ENCODE measurements around the gene TCP10L. TPM values are rescaled to one million over a fixed set of nuclear protein-coding genes. Genes with fewer than 3 reads are reported as not detected.

TCP10L gene
- total and polyA plus RNA-seq, 2 of the 4 experiments (the other 2 are of a cell fraction): 0.09 TPM; not detected in 1

DNA sequence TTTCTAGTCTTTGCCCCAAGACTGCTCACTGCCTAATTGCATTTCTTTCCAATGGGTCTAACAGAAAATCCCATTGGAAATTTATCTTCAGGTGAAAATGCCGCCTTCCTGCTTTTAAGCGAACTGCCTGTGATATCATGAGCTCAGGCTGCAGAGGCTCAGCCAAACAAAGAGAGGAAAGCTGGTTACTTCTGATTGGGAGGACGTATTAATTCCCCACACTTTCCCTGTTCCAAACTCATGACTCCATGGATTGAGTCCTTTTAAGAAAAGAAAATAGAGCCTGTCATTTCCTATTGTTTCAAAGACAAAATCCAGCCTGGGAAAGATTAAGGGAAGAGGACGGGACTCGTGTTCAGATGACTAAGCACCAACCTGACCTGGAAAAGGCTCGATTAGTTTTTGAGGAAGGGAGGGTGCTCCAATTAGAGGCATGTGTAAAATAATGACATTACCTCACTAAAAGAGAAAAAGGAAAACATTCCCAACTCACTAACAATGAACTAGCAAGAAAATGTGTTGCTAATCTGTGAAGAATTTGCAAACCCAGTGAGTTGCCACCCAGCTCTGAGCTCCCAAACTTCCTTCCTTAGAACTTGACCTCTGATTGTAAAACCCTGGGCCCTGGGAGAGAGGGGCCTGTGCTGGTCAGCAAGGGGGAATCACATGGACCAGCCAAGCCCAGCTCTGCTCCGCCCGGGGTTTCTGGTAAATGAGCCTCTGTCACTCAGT, 61.2 kb downstream of the TCP10L start:
- Histone ChIP-seq H4K20me1 (ENCODE audit: insufficient read depth, low read length) (no peaks in the 10 kb centered on the region), H2AFZ (replicated peaks; ENCODE audit: low read length, poor library complexity) (peak overlapping the region; percentile 45), H4K5ac (ENCODE audit: low read depth, low read length) (no peak overlapping the region; the same call in 1 of the 2 replicates), H3K4ac (ENCODE audit: low read depth, low read length) (0 out of 2 replicates have a peak overlapping the region, but pooled peaks have one; percentile 6), H3K18ac (ENCODE audit: low read depth, low read length) (0 out of 2 replicates have a peak overlapping the region, but pooled peaks have one; percentile 42), H4K8ac (ENCODE audit: low read depth in 2 of 2, low read length in 2 of 2) (0 out of 4 replicates have a peak overlapping the region, but pooled peaks of 1 of the 2 experiments have one; percentile 62), H3K9ac (ENCODE audit: low read depth, low read length) (no peak overlapping the region), H2BK20ac (ENCODE audit: low read depth, low read length) (peak overlapping the region; percentile 6; the same call in 1 of the 2 replicates), H3K4me1 (ENCODE audit: control insufficient read depth, insufficient read depth, low read length) (peaks cover 17% of the 10 kb centered on the region), H3K9me3 (ENCODE audit: control insufficient read depth, insufficient read depth, low read length) (peaks cover under 1% of the 10 kb centered on the region; the same call in 1 of the 2 replicates), H2BK5ac (ENCODE audit: low read depth, low read length, poor library complexity, severe bottlenecking) (peak overlapping the region; percentile 9), H2BK120ac (ENCODE audit: low read depth, low read length) (no peak overlapping the region), H3K36me3 (ENCODE audit: control insufficient read depth, insufficient read depth, low read length) (no peaks in the 10 kb centered on the region), H3K9me1 (ENCODE audit: insufficient read depth, low read length) (peaks cover 22% of the 10 kb centered on the region; the same call in 1 of the 2 replicates), H3K79me1 (ENCODE audit: low read depth in 1 of 2, low read length in 2 of 2) (no peaks in the 10 kb centered on the region), H2BK15ac (ENCODE audit: low read depth, low read length) (peak overlapping the region; percentile 49; the same call in 1 of the 3 replicates), H2AK5ac (ENCODE audit: low read depth, low read length) (peak overlapping the region; percentile 33), H3K56ac (ENCODE audit: extremely low read depth, insufficient read depth, low read length) (peak overlapping the region; percentile 24; the same call in 1 of the 2 replicates), H3K4me3 (ENCODE audit: insufficient read depth, low read depth, low read length) (no peak overlapping the region), H4K91ac (ENCODE audit: insufficient read depth, low read depth, low read length) (no peak overlapping the region), H2AK9ac (replicated peaks; ENCODE audit: low read depth, low read length, poor library complexity) (no peak overlapping the region), H3K4me2 (ENCODE audit: low read depth, low read length) (0 out of 2 replicates have a peak overlapping the region, but pooled peaks have one; percentile 2), H3K14ac (replicated peaks; ENCODE audit: low read depth, low read length) (no peak overlapping the region), H3K27ac (ENCODE audit: insufficient read depth, low read length) (peak overlapping the region; percentile 39; the same call in 1 of the 2 replicates), H3K27me3 (ENCODE audit: control insufficient read depth, insufficient read depth, low read length) (no peaks in the 10 kb centered on the region), H3K23ac (ENCODE audit: low read depth, low read length) (no peak overlapping the region)
- intact Hi-C loops (cut with micrococcal nuclease): loop anchor here (5.0 kb wide), 2 partner anchors 38 to 112 kb away; partner anchors contain the start of gene EVA1C
- in situ Hi-C loops (cut with MboI; ENCODE audit: low sequenced_read_pairs): no loop called here
- ATAC-seq (ENCODE audit: low read depth): no peak; the same call in 1 of the 2 replicates
- POLR2A ChIA-PET (ENCODE audit: unreplicated experiment): no interaction called here
- no CpG with 5 or more reads among the region's 8 CpGs for WGBS, 2 experiments (ENCODE audit: extremely low coverage in 2 of 2, insufficient read length in 1 of 2)
- dilution Hi-C loops (cut with HindIII; ENCODE audit: low sequenced_read_pairs, unreplicated experiment): no loop called here
- no TSS peak for BruUV-seq (replicated peaks)
- peak; percentile 83 for DNase-seq
- CTCF ChIA-PET: no interaction called here
- TF ChIP-seq MAFK (IDR thresholded peaks at IDR 0.05; ENCODE audit: low read depth, low read length) (peak; percentile 5; the same call in 1 of the 2 replicates), BHLHE40 (IDR thresholded peaks at IDR 0.05; ENCODE audit: low read depth, low read length) (peak; percentile 42; the same call in 1 of the 2 replicates), SMC3 (IDR thresholded peaks at IDR 0.05; ENCODE audit: low read depth, low read length) (no peak), RAD21 (IDR thresholded peaks at IDR 0.05; ENCODE audit: low read length) (no peak), MAZ (IDR thresholded peaks at IDR 0.05; ENCODE audit: borderline replicate concordance, low read depth, low read length) (0 out of 2 replicates have a peak, but pooled peaks have one; percentile 8), RFX5 (IDR thresholded peaks at IDR 0.05; ENCODE audit: low read depth, low read length) (no peak), FOS (IDR thresholded peaks at IDR 0.05; ENCODE audit: low read depth, low read length) (no peak), RCOR1 (IDR thresholded peaks at IDR 0.05; ENCODE audit: insufficient replicate concordance, low read length) (no peak), CHD1 (IDR thresholded peaks at IDR 0.05; ENCODE audit: low read depth, low read length) (no peak), MXI1 (IDR thresholded peaks at IDR 0.05; ENCODE audit: borderline replicate concordance, low read depth, low read length) (no peak)
- TF ChIP-seq, protein P1, sequence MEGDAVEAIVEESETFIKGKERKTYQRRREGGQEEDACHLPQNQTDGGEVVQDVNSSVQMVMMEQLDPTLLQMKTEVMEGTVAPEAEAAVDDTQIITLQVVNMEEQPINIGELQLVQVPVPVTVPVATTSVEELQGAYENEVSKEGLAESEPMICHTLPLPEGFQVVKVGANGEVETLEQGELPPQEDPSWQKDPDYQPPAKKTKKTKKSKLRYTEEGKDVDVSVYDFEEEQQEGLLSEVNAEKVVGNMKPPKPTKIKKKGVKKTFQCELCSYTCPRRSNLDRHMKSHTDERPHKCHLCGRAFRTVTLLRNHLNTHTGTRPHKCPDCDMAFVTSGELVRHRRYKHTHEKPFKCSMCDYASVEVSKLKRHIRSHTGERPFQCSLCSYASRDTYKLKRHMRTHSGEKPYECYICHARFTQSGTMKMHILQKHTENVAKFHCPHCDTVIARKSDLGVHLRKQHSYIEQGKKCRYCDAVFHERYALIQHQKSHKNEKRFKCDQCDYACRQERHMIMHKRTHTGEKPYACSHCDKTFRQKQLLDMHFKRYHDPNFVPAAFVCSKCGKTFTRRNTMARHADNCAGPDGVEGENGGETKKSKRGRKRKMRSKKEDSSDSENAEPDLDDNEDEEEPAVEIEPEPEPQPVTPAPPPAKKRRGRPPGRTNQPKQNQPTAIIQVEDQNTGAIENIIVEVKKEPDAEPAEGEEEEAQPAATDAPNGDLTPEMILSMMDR (conservative IDR thresholded peaks at IDR 0.05; ENCODE audit: low read depth, low read length): no peak
- TF ChIP-seq, protein P2, sequence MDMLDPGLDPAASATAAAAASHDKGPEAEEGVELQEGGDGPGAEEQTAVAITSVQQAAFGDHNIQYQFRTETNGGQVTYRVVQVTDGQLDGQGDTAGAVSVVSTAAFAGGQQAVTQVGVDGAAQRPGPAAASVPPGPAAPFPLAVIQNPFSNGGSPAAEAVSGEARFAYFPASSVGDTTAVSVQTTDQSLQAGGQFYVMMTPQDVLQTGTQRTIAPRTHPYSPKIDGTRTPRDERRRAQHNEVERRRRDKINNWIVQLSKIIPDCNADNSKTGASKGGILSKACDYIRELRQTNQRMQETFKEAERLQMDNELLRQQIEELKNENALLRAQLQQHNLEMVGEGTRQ (IDR thresholded peaks at IDR 0.05; ENCODE audit: low read depth, low read length): no peak
- TF ChIP-seq, protein P3, sequence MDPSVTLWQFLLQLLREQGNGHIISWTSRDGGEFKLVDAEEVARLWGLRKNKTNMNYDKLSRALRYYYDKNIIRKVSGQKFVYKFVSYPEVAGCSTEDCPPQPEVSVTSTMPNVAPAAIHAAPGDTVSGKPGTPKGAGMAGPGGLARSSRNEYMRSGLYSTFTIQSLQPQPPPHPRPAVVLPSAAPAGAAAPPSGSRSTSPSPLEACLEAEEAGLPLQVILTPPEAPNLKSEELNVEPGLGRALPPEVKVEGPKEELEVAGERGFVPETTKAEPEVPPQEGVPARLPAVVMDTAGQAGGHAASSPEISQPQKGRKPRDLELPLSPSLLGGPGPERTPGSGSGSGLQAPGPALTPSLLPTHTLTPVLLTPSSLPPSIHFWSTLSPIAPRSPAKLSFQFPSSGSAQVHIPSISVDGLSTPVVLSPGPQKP (IDR thresholded peaks at IDR 0.05; ENCODE audit: borderline replicate concordance, low read depth, low read length): no peak

Measured in IMR-90 (cell line).